Suprapubic skin (tissue), 3 donors: ENCODE results near the gene ARID4B.

Experiments used
- CTCF ChIP-seq, 2 donors: fragments of 200-600 bp in 1 of 2; fragments of 450-650 bp in 1 of 2; sonication (generic) in 1 of 2; IDR thresholded peaks; one replicate each; pipeline ENCODE4 v1.5.1; 2016 to 2019; ENCODE audit warnings: antibody characterized with exemption in 2 of 2, mild to moderate bottlenecking in 1 of 2, moderate library complexity in 1 of 2
- POLR2A ChIP-seq, 2 donors: fragments of 450-650 bp; IDR thresholded peaks; one replicate each; pipeline ENCODE4 v1.6.1; 2017; ENCODE audit warnings: antibody characterized with exemption in 2 of 2, mild to moderate bottlenecking in 2 of 2, moderate library complexity in 2 of 2

- no peak for TF ChIP-seq CTCF (IDR thresholded peaks at IDR 0.05)
- no peak for TF ChIP-seq POLR2A (IDR thresholded peaks at IDR 0.05)
Measured at GRCh38 chr1:235351898-235352297, 23.9 kb upstream of the ARID4B start.
